ENCODE results near the gene ZDHHC15.
"Not testable (repeated sequence)": the region's sequence is repeated elsewhere in the genome, so short reads cannot be mapped to it uniquely, and the experiment has no call there.

ZDHHC15 gene

GRCh38 chrX:75522565-75523431 is at the start of gene ZDHHC15:
TSS of gene ZDHHC15 (minus strand) at chrX:75523037. CDS start at chrX:75523024, 13 bp downstream.
- DNase-seq (ENCODE audit: low spot score), result no peak

- DNase-seq (ENCODE audit: low spot score), result not testable (repeated sequence)
Observed at GRCh38 chrX:75560544-75560943, 37.7 kb upstream of the ZDHHC15 start.

- no peak for DNase-seq (ENCODE audit: low spot score)
Observed at GRCh38 chrX:75547783-75548182, 24.9 kb upstream of the ZDHHC15 start.

GRCh38 chrX:75546724-75547511 is 24.1 kb upstream of the ZDHHC15 start:
- DNase-seq (ENCODE audit: low spot score), result no peak

GRCh38 chrX:75544786-75545185 is 21.9 kb upstream of the ZDHHC15 start:
- no peak for DNase-seq (ENCODE audit: low spot score)

DNA sequence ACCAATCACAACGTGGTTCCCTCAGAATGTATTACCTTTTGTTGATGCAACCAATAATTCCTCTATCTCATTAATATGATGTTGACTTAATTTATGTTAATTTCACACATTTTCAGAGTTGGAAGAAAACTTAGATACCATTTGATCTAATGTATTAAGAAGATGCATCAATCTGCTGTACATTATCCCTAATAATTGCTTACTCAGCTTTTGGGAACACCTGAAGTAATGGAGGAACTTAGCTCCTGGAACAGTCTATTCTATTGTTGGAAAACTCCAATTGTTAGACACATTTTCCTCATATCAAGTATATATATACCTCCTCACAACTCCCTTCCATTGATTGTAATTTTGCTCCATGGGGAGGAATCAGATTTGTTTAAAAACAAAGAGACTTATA is 38.9 kb downstream of the ZDHHC15 start:
- no peak for DNase-seq (ENCODE audit: low spot score)

DNA sequence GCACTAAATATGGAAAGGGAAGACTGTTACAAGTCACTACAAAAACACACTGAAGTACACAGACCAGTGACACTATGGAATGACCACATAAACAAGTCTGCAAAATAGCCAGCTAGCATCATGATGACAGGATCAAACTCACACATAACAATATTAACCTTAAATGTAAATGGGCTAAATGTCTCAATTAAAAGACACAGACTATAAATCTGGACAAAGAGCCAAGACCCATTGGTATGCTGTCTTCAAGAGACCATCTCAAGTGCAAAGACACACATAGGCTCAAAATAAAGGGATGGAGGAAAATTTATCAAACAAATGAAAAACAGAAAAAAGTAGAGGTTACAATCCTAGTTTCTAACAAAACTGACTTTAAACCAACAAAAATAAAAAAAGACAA is 61.1 kb downstream of the ZDHHC15 start:
- DNase-seq (ENCODE audit: low spot score), result not testable (repeated sequence)

DNA sequence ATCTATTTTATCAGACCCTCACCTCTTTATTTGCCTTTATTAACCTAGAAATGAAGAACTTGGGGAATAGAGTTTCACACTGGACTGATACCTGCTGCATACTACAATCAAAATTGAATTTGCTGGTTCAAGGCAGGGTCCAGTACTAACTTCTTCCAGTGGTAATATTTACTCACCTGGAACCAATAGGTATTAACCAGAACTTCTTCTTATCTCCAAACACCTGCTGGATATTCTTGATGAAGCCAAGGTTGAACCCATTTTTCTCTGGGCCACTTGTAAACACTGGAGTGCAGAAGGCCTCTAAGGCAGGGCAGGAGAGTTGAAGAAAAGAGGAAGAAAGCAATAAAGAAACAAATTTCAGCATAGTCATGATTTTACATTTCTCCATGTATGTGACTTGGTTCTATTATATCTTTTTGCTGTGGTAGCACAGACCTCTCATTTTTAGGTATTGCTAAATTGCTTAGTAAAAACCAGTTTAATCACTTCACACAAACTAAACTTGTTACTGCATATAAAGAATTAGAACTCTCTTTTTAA is 101.1 kb downstream of the ZDHHC15 start:
- DNase-seq (ENCODE audit: low spot score), result no peak

- DNase-seq (ENCODE audit: low spot score), result not testable (repeated sequence)
Observed at GRCh38 chrX:75407153-75407552, 115.7 kb downstream of the ZDHHC15 start.

DNA sequence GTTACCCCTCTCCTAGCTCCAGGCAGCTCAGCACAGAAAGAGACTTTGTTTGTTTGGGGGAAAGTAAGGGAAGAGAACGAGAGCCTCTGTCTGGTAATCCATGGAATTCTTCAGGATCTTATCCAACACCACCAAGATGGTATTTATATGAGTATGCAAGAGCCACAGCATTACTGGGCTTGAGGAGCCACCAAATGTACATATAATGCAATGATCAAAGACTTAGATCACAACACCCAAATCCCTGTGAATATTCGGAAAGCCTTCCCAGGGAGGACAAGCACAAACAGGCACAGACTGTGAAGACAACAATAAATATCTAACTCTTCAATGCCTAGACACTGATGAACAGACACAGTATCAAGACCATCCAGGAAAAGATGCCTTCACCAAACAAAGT is 132.4 kb downstream of the ZDHHC15 start:
- no peak for DNase-seq (ENCODE audit: low spot score)

GRCh38 chrX:75369721-75370120 is 153.1 kb downstream of the ZDHHC15 start:
- no peak for DNase-seq (ENCODE audit: low spot score)

GRCh38 chrX:75366861-75367260 is 156.0 kb downstream of the ZDHHC15 start:
- no peak for DNase-seq (ENCODE audit: low spot score)

DNA sequence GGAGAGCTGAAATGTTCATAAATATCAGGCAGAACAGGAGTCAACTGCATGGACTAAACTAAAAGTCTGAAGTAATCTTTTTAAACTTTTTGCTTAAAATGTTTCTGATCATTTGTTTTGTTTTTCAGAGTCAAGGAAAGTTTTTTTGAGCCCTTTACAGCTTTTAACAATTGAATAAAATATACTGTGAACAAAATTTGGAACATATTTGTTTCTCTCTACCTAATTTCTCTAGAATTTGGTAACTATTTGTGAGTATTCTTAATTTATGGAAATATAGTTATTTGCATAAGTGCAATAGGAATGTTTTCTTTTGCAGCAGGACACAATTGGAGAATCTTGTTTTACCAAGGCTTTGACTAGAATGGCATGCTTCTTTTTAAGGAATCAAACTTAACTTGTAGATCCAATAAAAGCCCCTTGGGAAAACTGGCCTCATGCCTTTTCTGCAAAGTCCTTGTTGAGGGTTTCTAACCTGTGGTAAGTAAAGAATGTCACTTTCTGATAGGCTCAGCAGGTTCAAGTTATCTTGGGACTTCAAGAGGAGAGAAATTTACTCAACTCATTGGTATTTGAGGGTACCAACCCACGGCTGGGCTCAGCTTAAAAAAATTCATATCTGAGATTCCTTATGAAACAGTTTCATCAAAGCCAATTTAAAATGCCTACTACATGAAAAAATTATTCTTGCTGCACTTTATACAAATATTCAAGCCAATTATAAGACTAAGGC is 157.4 kb downstream of the ZDHHC15 start:
- no peak for DNase-seq (ENCODE audit: low spot score)

DNA sequence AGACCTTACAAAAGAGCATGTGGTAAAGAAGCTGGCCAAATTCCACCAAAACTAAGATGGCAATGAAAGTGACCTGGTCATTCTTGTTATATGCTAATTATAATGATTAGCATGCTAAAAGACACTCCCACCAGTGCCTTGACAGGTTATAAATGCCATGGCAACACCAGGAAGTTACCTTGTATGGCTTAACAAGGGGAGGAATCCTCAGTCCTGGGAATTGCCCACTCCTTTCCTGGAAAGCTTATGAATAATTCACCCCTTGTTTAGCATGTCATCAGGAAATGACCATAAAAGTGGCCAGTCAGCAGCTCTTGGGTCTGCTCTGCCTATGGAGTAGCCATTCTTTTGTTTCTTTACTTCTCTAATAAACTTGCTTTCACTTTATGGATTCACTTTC is 161.0 kb downstream of the ZDHHC15 start:
- DNase-seq (ENCODE audit: low spot score), result no peak

DNA sequence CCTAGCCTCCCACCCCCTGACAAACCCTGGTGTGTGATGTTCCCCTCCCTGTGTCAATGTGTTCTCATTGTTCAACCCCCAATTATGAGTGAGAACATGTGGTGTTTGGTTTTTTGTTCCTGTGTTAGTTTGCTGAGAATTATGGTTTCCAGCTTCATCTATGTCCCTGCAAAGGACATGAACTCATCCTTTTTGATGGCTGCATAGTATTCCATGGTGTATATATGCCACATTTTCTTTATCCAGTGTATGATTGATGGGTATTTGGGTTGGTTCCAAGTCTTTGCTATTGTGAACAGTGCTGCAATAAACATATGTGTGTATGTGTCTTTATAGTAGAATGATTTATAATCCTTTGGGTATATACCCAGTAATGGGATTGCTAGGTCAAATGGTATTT is 174.2 kb downstream of the ZDHHC15 start:
- DNase-seq (ENCODE audit: low spot score), result not testable (repeated sequence)

- no peak for DNase-seq (ENCODE audit: low spot score)
Observed at GRCh38 chrX:75337525-75337924, 185.3 kb downstream of the ZDHHC15 start.

DNA sequence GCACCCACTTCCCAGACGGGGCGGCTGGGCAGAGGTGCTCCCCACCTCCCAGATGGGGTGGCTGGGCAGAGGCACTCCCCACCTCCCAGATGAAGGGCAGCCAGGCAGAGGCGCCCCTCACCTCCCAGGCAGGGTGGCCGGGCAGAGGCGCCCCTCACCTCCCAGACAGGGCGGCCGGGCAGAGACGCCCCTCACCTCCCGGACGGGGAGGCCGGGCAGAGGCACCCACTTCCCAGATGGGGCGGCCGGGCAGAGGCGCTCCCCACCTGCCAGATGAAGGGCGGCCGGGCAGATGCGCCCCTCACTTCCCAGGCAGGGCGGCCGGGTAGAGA is 187.7 kb downstream of the ZDHHC15 start:
- DNase-seq (ENCODE audit: low spot score), result no peak

DNA sequence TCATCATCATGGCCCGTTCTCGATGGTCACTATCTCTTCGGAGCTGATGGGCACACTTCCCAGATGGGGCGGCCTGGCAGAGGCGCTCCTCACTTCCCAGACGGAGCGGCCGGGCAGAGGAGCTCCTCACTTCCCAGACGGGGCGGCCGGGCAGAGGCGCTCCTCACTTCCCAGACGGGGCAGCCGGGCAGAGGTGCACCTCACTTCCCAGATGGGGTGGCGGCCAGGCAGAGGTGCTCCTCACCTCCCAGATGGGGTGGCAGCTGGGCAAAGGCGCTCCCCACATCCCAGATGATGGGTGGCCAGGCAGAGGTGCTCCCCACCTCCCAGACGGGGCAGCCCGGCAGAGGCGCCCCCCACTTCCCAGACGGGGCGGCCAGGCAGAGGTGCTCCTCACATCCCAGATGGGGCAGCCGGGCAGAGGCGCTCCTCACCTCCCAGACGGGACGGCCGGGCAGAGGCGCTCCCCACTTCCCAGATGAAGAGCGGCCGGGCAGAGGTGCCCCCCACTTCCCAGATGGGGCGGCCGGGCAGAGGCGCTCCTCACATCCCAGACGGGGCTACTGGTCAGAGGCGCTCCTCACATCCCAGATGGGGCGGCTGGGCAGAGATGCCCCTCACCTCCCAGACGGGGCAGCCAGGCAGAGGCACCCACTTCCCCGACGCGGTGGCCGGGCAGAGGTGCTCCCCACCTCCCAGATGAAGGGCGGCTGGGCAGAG is 188.3 kb downstream of the ZDHHC15 start:
- DNase-seq (ENCODE audit: low spot score), result not testable (repeated sequence)

DNA sequence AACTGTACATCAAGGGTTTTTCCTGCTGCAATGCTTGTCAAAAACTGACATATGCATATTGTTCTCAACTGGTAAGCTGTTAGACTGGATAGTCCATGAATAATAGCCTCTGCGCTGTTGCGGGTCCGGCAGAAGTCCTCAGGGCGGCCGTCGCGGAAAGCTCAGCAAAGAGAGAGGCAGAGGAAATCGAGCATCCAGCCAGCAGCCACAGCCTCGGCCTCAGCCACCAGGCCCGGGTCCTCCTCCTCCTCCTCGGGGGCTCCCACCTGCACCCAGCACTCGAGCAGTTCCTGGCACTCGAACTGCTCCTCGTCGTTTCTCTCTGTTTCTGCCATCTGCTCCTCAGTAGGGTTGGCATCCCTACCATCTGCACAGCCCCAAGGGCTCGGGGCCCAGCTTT is 195.2 kb downstream of the ZDHHC15 start:
- no peak for DNase-seq (ENCODE audit: low spot score)

All from HuH-7 (cell line).